PC-3 (cell line): ENCODE results near the gene ZKSCAN2. TPM values are rescaled to one million over a fixed set of nuclear protein-coding genes. Genes with fewer than 3 reads are reported as not detected.

ENCODE experiments used
- ATAC-seq: fragments of 200-7000 bp; cut with Tn5 transposase; 2 replicates; pipeline ENCODE4 v1.9.1; 2020; ENCODE audit warnings: mild to moderate bottlenecking, moderate library complexity
- BruUV-seq: library from RNA; stranded (reverse); fragments of 400-500 nt; replicated peaks from 2 replicates; lab custom pipeline; 2021; lab: Mats Ljungman, UMichigan
- CTCF ChIA-PET: fragments of 300-600 bp; sonication (Branson Sonifier 250); formaldehyde crosslinking; loops from one replicate; lab custom pipeline; 2022; ENCODE audit warnings: antibody characterized with exemption; lab: Charles Lee
- POLR2A ChIA-PET: fragments of 300-600 bp; sonication (Branson Sonifier 250); formaldehyde crosslinking; loops from one replicate; lab custom pipeline; 2022; ENCODE audit warnings: antibody characterized with exemption; ENCODE audit not compliant: unreplicated experiment; lab: Charles Lee
- DNase-seq: peaks from one replicate; pipeline ENCODE4 v3.0.0-alpha.2; 2015
- H2AFZ ChIP-seq: fragments of 300-600 bp; sonication (generic); 2 replicates; pipeline ENCODE4 v1.6.0; 2016; ENCODE audit warnings: antibody characterized with exemption, low read length
- H3F3A ChIP-seq: fragments of 300-600 bp; sonication (generic); one replicate; pipeline ENCODE4 v1.6.0; 2017; ENCODE audit warnings: antibody characterized with exemption, low read length, control low read depth, mild to moderate bottlenecking; ENCODE audit not compliant: unreplicated experiment
- H3K27ac ChIP-seq: fragments of 300-600 bp; sonication (generic); 2 replicates; pipeline ENCODE4 v1.5.1; 2016; ENCODE audit warnings: mild to moderate bottlenecking, low read length
- H3K27me3 ChIP-seq: fragments of 300-600 bp; sonication (generic); 2 replicates; pipeline ENCODE4 v1.6.1; 2016; ENCODE audit warnings: low read length, mixed read lengths
- H3K36me3 ChIP-seq: fragments of 300-600 bp; sonication (generic); 2 replicates; pipeline ENCODE4 v1.6.1; 2016; ENCODE audit warnings: low read depth, mixed run types, low read length, mixed read lengths
- H3K4me1 ChIP-seq: fragments of 300-600 bp; sonication (generic); 2 replicates; pipeline ENCODE4 v1.5.1; 2016; ENCODE audit warnings: low read length; ENCODE audit not compliant: insufficient read depth
- H3K4me2 ChIP-seq: fragments of 300-600 bp; sonication (generic); 2 replicates; pipeline ENCODE4 v1.6.0; 2016; ENCODE audit warnings: low read length
- H3K4me3 ChIP-seq: fragments of 300-600 bp; sonication (generic); 2 replicates; pipeline ENCODE4 v1.5.1; 2016; ENCODE audit warnings: mild to moderate bottlenecking, low read length, mixed read lengths
- H3K79me2 ChIP-seq: fragments of 300-600 bp; sonication (generic); 2 replicates; pipeline ENCODE4 v1.6.1; 2017; ENCODE audit warnings: low read length, mixed read lengths
- H3K9ac ChIP-seq: fragments of 300-600 bp; sonication (generic); 2 replicates; pipeline ENCODE4 v1.6.0; 2016; ENCODE audit warnings: mild to moderate bottlenecking, low read length
- H3K9me2 ChIP-seq: fragments of 300-600 bp; sonication (generic); replicated peaks from 2 replicates; pipeline ENCODE4 v1.6.1; 2016; ENCODE audit warnings: mixed run types, low read length, mixed read lengths
- H3K9me3 ChIP-seq: fragments of 300-600 bp; sonication (generic); 2 replicates; pipeline ENCODE4 v1.6.1; 2016; ENCODE audit warnings: low read length, mixed read lengths
- H4K20me1 ChIP-seq: fragments of 300-600 bp; sonication (generic); 2 replicates; pipeline ENCODE4 v1.6.1; 2016; ENCODE audit warnings: low read length, mixed read lengths
- CTCF ChIP-seq: fragments of 300-600 bp; sonication (generic); conservative IDR thresholded peaks from 2 replicates; pipeline ENCODE4 v1.5.1; 2017; ENCODE audit warnings: antibody characterized with exemption, low read depth, mild to moderate bottlenecking, low read length
- EZH2 ChIP-seq: fragments of 300-600 bp; sonication (generic); IDR thresholded peaks from one replicate; pipeline ENCODE4 v1.6.1; 2017; ENCODE audit warnings: antibody characterized with exemption, mild to moderate bottlenecking, low read length; ENCODE audit not compliant: unreplicated experiment
- EZH2phosphoT487 ChIP-seq: fragments of 300-600 bp; sonication (generic); IDR thresholded peaks from 2 replicates; pipeline ENCODE4 v1.6.1; 2018; ENCODE audit warnings: mild to moderate bottlenecking, antibody characterized with exemption, low read length, borderline replicate concordance
- intact Hi-C: fragments of 100-400 bp; cut with micrococcal nuclease; formaldehyde crosslinking; loops from 2 replicates; pipeline ENCODE4 v1.9.0; 2023
- total RNA-seq: library from RNA; depleted of rRNA; stranded (reverse); fragments of >200 nt; gene quantifications from 2 replicates; pipeline ENCODE4 v1.2.3, GENCODE V29; 2014

Gene ZKSCAN2
- total RNA-seq, 1 experiment from 2014 or later, result 2.6 TPM

GRCh38 chr16:25264597-25264996 lies 7.0 kb upstream of the ZKSCAN2 start:
- Histone ChIP-seq H3K36me3 (no peaks in the 10 kb centered on the region), H3K79me2 (peaks cover 20% of the 10 kb centered on the region), H3K27me3 (no peaks in the 10 kb centered on the region), H3K4me1 (no peaks in the 10 kb centered on the region), H3K9me2 (no peaks in the 10 kb centered on the region), H3K4me2 (no peak overlapping the region), H3K27ac (no peak overlapping the region), H2AFZ (no peak overlapping the region), H4K20me1 (0 out of 2 replicates have a peak, but pooled peaks cover 9% of the 10 kb centered on the region), H3F3A (no peaks in the 10 kb centered on the region), H3K9me3 (no peaks in the 10 kb centered on the region), H3K4me3 (no peak overlapping the region), H3K9ac (no peak overlapping the region)
- POLR2A ChIA-PET, result no interaction called here
- no TSS peak for BruUV-seq
- CTCF ChIA-PET, result no interaction called here
- TF ChIP-seq CTCF (no peak), EZH2phosphoT487 (no peak), EZH2 (no peak)
- DNase-seq (peak; percentile 17), ATAC-seq (no peak)
- intact Hi-C loops, result no loop called here

- no peak overlapping the region for H3K4me3 ChIP-seq
- intact Hi-C loops, result no loop called here
- CTCF ChIA-PET, result no interaction called here
- no peak overlapping the region for H3K4me2 ChIP-seq
- TF ChIP-seq CTCF, result no peak
- TF ChIP-seq EZH2phosphoT487, result no peak
- TF ChIP-seq EZH2, result no peak
- no peak overlapping the region for H2AFZ ChIP-seq
- DNase-seq (no peak), ATAC-seq (no peak)
- no peaks in the 10 kb centered on the region for H3K9me2 ChIP-seq
- POLR2A ChIA-PET, result interaction anchor here (0.6 kb wide), 1 partner anchor 93 kb away, joined by 6 read pairs; no protein-coding TSS in a partner anchor
- no peaks in the 10 kb centered on the region for H3K36me3 ChIP-seq
- H3K9ac ChIP-seq, result no peak overlapping the region
- H3K79me2 ChIP-seq, result peaks cover 52% of the 10 kb centered on the region
- no peaks in the 10 kb centered on the region for H3F3A ChIP-seq
- H3K9me3 ChIP-seq, result no peaks in the 10 kb centered on the region
- H3K4me1 ChIP-seq, result peaks cover 11% of the 10 kb centered on the region
- H4K20me1 ChIP-seq, result peaks cover 13% of the 10 kb centered on the region; the same call in 1 of the 2 replicates
- H3K27me3 ChIP-seq, result no peaks in the 10 kb centered on the region
- BruUV-seq, result no TSS peak
- no peak overlapping the region for H3K27ac ChIP-seq
These were observed 2.8 kb upstream of the ZKSCAN2 start for GRCh38 chr16:25260416-25260815.

GRCh38 chr16:25258861-25259179 lies 1.2 kb upstream of the ZKSCAN2 start:
- Histone ChIP-seq H3K27ac (no peak overlapping the region), H3K9me3 (no peaks in the 10 kb centered on the region), H3K9me2 (no peaks in the 10 kb centered on the region), H3K27me3 (no peaks in the 10 kb centered on the region), H2AFZ (no peak overlapping the region), H3K4me2 (peak overlapping the region; percentile 92), H3K4me1 (peaks cover 11% of the 10 kb centered on the region), H3K9ac (peak overlapping the region; percentile 96; the same call in 1 of the 2 replicates), H3K4me3 (peak overlapping the region; percentile 87), H3K36me3 (no peaks in the 10 kb centered on the region), H4K20me1 (peaks cover 11% of the 10 kb centered on the region; the same call in 1 of the 2 replicates), H3K79me2 (peaks cover 57% of the 10 kb centered on the region), H3F3A (no peaks in the 10 kb centered on the region)
- ChIA-PET CTCF (no interaction called here), POLR2A (interaction anchor here (0.7 kb wide), 1 partner anchor 559 kb away, joined by 3 read pairs; no protein-coding TSS in a partner anchor)
- intact Hi-C loops, result no loop called here
- no TSS peak for BruUV-seq
- ATAC-seq (no peak), DNase-seq (no peak)
- TF ChIP-seq EZH2phosphoT487, result no peak
- no peak for TF ChIP-seq EZH2
- no peak for TF ChIP-seq CTCF
